Panc1 (cell line): ENCODE data around the gene DUSP1. TPM values are rescaled to one million over a fixed set of nuclear protein-coding genes. Genes with fewer than 3 reads are reported as not detected.

Experiments
- ATAC-seq: fragments of 200-7000 bp; cut with Tn5 transposase; 2 replicates; pipeline ENCODE4 v1.9.1; 2020; ENCODE audit warnings: mild to moderate bottlenecking, moderate library complexity
- BruUV-seq: library from RNA; stranded (reverse); fragments of 400-500 nt; replicated peaks from 2 replicates; lab custom pipeline; 2021; lab: Mats Ljungman, UMichigan
- CTCF ChIA-PET: fragments of 300-600 bp; sonication (Branson Sonifier 250); formaldehyde crosslinking; loops from one replicate; lab custom pipeline; 2022; ENCODE audit warnings: antibody characterized with exemption; lab: Charles Lee
- POLR2A ChIA-PET: fragments of 300-600 bp; sonication (Branson Sonifier 250); formaldehyde crosslinking; loops from one replicate; lab custom pipeline; 2022; ENCODE audit warnings: antibody characterized with exemption; lab: Charles Lee
- DNase-seq: peaks from one replicate; pipeline ENCODE4 v3.0.0-alpha.2; 2010; ENCODE audit warnings: low read depth, low spot score
- H3K27ac ChIP-seq: 2 replicates; pipeline ENCODE4 v1.5.1; 2011; ENCODE audit warnings: mild to moderate bottlenecking, low read length, inconsistent platforms
- H3K27me3 ChIP-seq: fragments of 200-500 bp; sonication (Bioruptor generic); 2 replicates; pipeline ENCODE4 v1.6.0; 2014; ENCODE audit warnings: low read length, inconsistent platforms; ENCODE audit not compliant: control insufficient read depth, insufficient read depth
- H3K36me3 ChIP-seq: fragments of 200-500 bp; sonication (Bioruptor generic); 2 replicates; pipeline ENCODE4 v1.5.1; 2014; ENCODE audit warnings: inconsistent platforms, mild to moderate bottlenecking, low read length, moderate library complexity; ENCODE audit not compliant: control insufficient read depth, insufficient read depth
- H3K4me1 ChIP-seq: 2 replicates; pipeline ENCODE4 v1.5.1; 2011; ENCODE audit warnings: inconsistent platforms, mild to moderate bottlenecking, low read length, moderate library complexity; ENCODE audit not compliant: control insufficient read depth, insufficient read depth
- H3K4me3 ChIP-seq, 2 experiments: 2 replicates each; pipeline ENCODE4 v1.5.1; 2011 to 2012; ENCODE audit warnings: low read depth in 2 of 2, low read length in 2 of 2, mild to moderate bottlenecking in 2 of 2, inconsistent platforms in 1 of 2, moderate library complexity in 1 of 2
- H3K9me3 ChIP-seq: fragments of 200-500 bp; sonication (Bioruptor generic); 2 replicates; pipeline ENCODE4 v1.5.1; 2014; ENCODE audit warnings: low read depth, mild to moderate bottlenecking, inconsistent platforms, low read length, moderate library complexity; ENCODE audit not compliant: control insufficient read depth, insufficient read depth
- CTCF ChIP-seq: fragments of 450-650 bp; IDR thresholded peaks from 2 replicates; pipeline ENCODE4 v1.5.1; 2017; ENCODE audit warnings: mild to moderate bottlenecking
- POLR2AphosphoS5 ChIP-seq: IDR thresholded peaks from 2 replicates; pipeline ENCODE4 v1.6.1; 2012; ENCODE audit warnings: mild to moderate bottlenecking, low read depth, low read length, moderate library complexity
- SIN3A ChIP-seq: IDR thresholded peaks from 2 replicates; pipeline ENCODE4 v1.6.1; 2012; ENCODE audit warnings: low read depth, mild to moderate bottlenecking, low read length, moderate library complexity, borderline replicate concordance; ENCODE audit not compliant: insufficient read depth
- TCF7L2 ChIP-seq: IDR thresholded peaks from 2 replicates; pipeline ENCODE4 v1.6.1; 2011; ENCODE audit warnings: mild to moderate bottlenecking, low read depth, low read length, inconsistent platforms
- in situ Hi-C: cut with HindIII; loops from 2 replicates; pipeline ENCODE4 v1.10.0; 2016; ENCODE audit warnings: low sequenced_read_pairs, low pct_unique_long_range_greater_than_20kb
- intact Hi-C: fragments of 100-400 bp; cut with micrococcal nuclease; formaldehyde crosslinking; loops from one replicate; pipeline ENCODE4 v1.10.0; 2022; ENCODE audit not compliant: unreplicated experiment
- total RNA-seq: library from RNA; stranded (reverse); gene quantifications from one replicate; pipeline ENCODE4 v1.2.1, GENCODE V29; 2021; ENCODE audit not compliant: unreplicated experiment
- TF ChIP-seq, protein P1 (sequence below), 2 experiments: IDR thresholded peaks; 2 replicates each; pipeline ENCODE4 v1.6.1; 2011 to 2012; ENCODE audit warnings: low read depth in 2 of 2, control low read depth in 1 of 2, low read length in 1 of 2, mild to moderate bottlenecking in 1 of 2, moderate library complexity in 1 of 2; ENCODE audit not compliant: insufficient read depth in 1 of 2

Gene DUSP1
- total RNA-seq, 1 experiment from 2014 or later = 79.9 TPM

DNA sequence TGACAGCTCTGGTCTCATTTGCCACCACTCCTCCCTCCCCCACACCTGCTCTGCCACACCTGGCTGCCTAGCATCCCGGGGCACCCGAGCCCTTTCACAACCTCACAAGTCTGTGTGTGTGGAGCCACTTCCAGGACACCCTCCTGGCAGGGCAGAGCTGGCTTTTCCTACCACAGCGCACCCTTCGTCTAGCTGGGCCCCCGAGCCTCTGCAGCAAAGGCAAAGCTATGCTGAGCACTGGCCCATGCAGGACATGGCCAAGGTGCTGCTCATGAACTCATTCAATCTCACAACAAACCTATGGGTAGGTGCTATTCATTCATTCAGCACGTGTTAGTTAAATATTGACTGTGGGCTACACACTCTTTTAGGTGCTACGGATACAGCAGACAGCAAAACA, 43.4 kb downstream of the DUSP1 start:
- H3K4me1 ChIP-seq = peaks cover 3% of the 10 kb centered on the region; the same call in 1 of the 2 replicates
- BruUV-seq = no TSS peak
- ChIA-PET POLR2A (no interaction called here), CTCF (no interaction called here)
- in situ Hi-C loops = no loop called here
- no peak overlapping the region for H3K27ac ChIP-seq
- no peaks in the 10 kb centered on the region for H3K36me3 ChIP-seq
- no peaks in the 10 kb centered on the region for H3K9me3 ChIP-seq
- H3K27me3 ChIP-seq = no peaks in the 10 kb centered on the region
- no peak for TF ChIP-seq SIN3A
- no peak for TF ChIP-seq TCF7L2
- no peak for TF ChIP-seq POLR2AphosphoS5
- TF ChIP-seq, protein P1, sequence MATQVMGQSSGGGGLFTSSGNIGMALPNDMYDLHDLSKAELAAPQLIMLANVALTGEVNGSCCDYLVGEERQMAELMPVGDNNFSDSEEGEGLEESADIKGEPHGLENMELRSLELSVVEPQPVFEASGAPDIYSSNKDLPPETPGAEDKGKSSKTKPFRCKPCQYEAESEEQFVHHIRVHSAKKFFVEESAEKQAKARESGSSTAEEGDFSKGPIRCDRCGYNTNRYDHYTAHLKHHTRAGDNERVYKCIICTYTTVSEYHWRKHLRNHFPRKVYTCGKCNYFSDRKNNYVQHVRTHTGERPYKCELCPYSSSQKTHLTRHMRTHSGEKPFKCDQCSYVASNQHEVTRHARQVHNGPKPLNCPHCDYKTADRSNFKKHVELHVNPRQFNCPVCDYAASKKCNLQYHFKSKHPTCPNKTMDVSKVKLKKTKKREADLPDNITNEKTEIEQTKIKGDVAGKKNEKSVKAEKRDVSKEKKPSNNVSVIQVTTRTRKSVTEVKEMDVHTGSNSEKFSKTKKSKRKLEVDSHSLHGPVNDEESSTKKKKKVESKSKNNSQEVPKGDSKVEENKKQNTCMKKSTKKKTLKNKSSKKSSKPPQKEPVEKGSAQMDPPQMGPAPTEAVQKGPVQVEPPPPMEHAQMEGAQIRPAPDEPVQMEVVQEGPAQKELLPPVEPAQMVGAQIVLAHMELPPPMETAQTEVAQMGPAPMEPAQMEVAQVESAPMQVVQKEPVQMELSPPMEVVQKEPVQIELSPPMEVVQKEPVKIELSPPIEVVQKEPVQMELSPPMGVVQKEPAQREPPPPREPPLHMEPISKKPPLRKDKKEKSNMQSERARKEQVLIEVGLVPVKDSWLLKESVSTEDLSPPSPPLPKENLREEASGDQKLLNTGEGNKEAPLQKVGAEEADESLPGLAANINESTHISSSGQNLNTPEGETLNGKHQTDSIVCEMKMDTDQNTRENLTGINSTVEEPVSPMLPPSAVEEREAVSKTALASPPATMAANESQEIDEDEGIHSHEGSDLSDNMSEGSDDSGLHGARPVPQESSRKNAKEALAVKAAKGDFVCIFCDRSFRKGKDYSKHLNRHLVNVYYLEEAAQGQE (IDR thresholded peaks at IDR 0.05; ENCODE audit: insufficient read depth in 1 of 2, low read depth in 2 of 2, low read length in 1 of 2) = no peak
- no peak for TF ChIP-seq CTCF
- no peak for ATAC-seq
- no peak overlapping the region for H3K4me3 ChIP-seq
- intact Hi-C loops = no loop called here
- no peak for DNase-seq

- Histone ChIP-seq H3K36me3 (no peaks in the 10 kb centered on the region), H3K9me3 (no peaks in the 10 kb centered on the region), H3K4me3 (no peak overlapping the region), H3K4me1 (peaks cover 3% of the 10 kb centered on the region; the same call in 1 of the 2 replicates), H3K27me3 (no peaks in the 10 kb centered on the region), H3K27ac (no peak overlapping the region)
- BruUV-seq = no TSS peak
- ATAC-seq (no peak), DNase-seq (no peak)
- ChIA-PET CTCF (no interaction called here), POLR2A (no interaction called here)
- intact Hi-C loops = no loop called here
- in situ Hi-C loops = no loop called here
- TF ChIP-seq POLR2AphosphoS5 (no peak), SIN3A (no peak), TCF7L2 (no peak), CTCF (no peak)
- TF ChIP-seq, protein P1 (IDR thresholded peaks at IDR 0.05; ENCODE audit: insufficient read depth in 1 of 2, low read depth in 2 of 2, low read length in 1 of 2) = no peak
These were observed 44.0 kb downstream of the DUSP1 start for GRCh38 chr5:172726966-172727365.
